ENCODE data around the gene SLC17A7.

The SLC17A7 gene

DNA sequence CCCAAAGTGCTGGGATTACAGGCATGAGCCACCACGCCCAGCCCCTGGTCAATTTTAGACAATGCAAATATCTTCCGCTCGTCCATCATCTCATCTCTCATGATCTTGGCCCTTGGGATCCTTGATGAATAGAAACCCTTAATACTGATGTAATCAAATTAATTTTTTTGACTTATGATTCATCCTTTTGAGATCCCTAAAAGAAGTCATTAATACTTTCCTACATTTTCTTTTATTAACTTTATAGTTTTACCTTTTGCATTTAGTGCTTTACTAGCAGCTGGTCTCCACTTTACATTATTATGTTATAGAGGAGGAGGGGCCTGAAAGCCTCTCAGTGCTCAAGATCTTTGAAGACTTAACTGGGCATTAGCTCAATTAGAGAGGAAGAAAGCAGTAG, 60.9 kb downstream of the SLC17A7 start:
- Histone ChIP-seq H3K9me3 (ENCODE audit: control insufficient read depth in 1 of 2, low read length in 2 of 2) (peaks cover 5% of the 10 kb centered on the region in 2 donors), H3K27me3 (ENCODE audit: low read depth, low read length) (no peaks in the 10 kb centered on the region), H3K27ac (ENCODE audit: low read length) (no peak overlapping the region), H3K4me1 (ENCODE audit: control insufficient read depth in 1 of 2, insufficient read depth in 2 of 2, low read length in 2 of 2) (no peaks in the 10 kb centered on the region), H3K36me3 (ENCODE audit: control insufficient read depth in 1 of 2, insufficient read depth in 2 of 2, low read length in 2 of 2) (no peaks in the 10 kb centered on the region), H3K4me3 (ENCODE audit: low read depth in 1 of 2, low read length in 2 of 2) (no peak overlapping the region)

All from muscle layer of duodenum (tissue), 2 donors.